ENCODE data around the gene FOXE1. TPM values are rescaled to one million over a fixed set of nuclear protein-coding genes. Genes with fewer than 3 reads are reported as not detected.

FOXE1 gene
- total and polyA plus RNA-seq, 8 donors = not detected

GRCh38 chr9:97873882-97874281 is 20.9 kb downstream of the FOXE1 start:
- DNase-seq (no peak), ATAC-seq (no peak)
- H3K36me3 ChIP-seq = no peaks in the 10 kb centered on the region
- no peak overlapping the region for H3K27ac ChIP-seq
- peaks cover 0 to 4% of the 10 kb centered on the region in 2 donors for H3K4me1 ChIP-seq
- H3K9me3 ChIP-seq = no peaks in the 10 kb centered on the region
- H3K27me3 ChIP-seq = peaks cover 0 to 4% of the 10 kb centered on the region in 2 donors
- intact Hi-C loops (cut with DNase I) = no loop called here
- no peak overlapping the region for H3K4me3 ChIP-seq
- TF ChIP-seq CTCF (IDR thresholded peaks at IDR 0.05) = no peak

GRCh38 chr9:97874624-97875023 is 21.6 kb downstream of the FOXE1 start:
- H3K27ac ChIP-seq = no peak overlapping the region
- H3K36me3 ChIP-seq = no peaks in the 10 kb centered on the region
- ATAC-seq (no peak), DNase-seq (no peak)
- no peak overlapping the region for H3K4me3 ChIP-seq
- H3K9me3 ChIP-seq = no peaks in the 10 kb centered on the region
- H3K27me3 ChIP-seq = no peaks in the 10 kb centered on the region
- intact Hi-C loops (cut with DNase I) = no loop called here
- peaks cover 0 to 4% of the 10 kb centered on the region in 2 donors for H3K4me1 ChIP-seq
- TF ChIP-seq CTCF (IDR thresholded peaks at IDR 0.05) = no peak

- ATAC-seq (no peak), DNase-seq (no peak)
- no peak for TF ChIP-seq CTCF (IDR thresholded peaks at IDR 0.05)
- no peaks in the 10 kb centered on the region for H3K27me3 ChIP-seq
- no peak overlapping the region for H3K27ac ChIP-seq
- H3K9me3 ChIP-seq = no peaks in the 10 kb centered on the region
- H3K4me3 ChIP-seq = no peak overlapping the region
- H3K36me3 ChIP-seq = no peaks in the 10 kb centered on the region
- H3K4me1 ChIP-seq = peaks cover 0 to 4% of the 10 kb centered on the region in 2 donors
- intact Hi-C loops (cut with DNase I) = no loop called here
Observed at GRCh38 chr9:97875111-97875510, 22.1 kb downstream of the FOXE1 start.

- Histone ChIP-seq H3K27me3 (no peaks in the 10 kb centered on the region), H3K36me3 (no peaks in the 10 kb centered on the region), H3K4me3 (no peak overlapping the region), H3K4me1 (peaks cover 0 to 4% of the 10 kb centered on the region in 2 donors), H3K27ac (no peak overlapping the region), H3K9me3 (no peaks in the 10 kb centered on the region)
- no peak for TF ChIP-seq CTCF (IDR thresholded peaks at IDR 0.05)
- ATAC-seq = no peak
- DNase-seq = no peak
- intact Hi-C loops (cut with DNase I) = no loop called here
Observed at GRCh38 chr9:97876061-97876460, 23.0 kb downstream of the FOXE1 start.

- DNase-seq (no peak), ATAC-seq (no peak)
- no peaks in the 10 kb centered on the region for H3K36me3 ChIP-seq
- no peak overlapping the region for H3K4me3 ChIP-seq
- peaks cover 0 to 6% of the 10 kb centered on the region in 2 donors for H3K27me3 ChIP-seq
- no peak overlapping the region for H3K27ac ChIP-seq
- H3K4me1 ChIP-seq = peaks cover 0 to 4% of the 10 kb centered on the region in 2 donors
- TF ChIP-seq CTCF (IDR thresholded peaks at IDR 0.05) = no peak
- no peaks in the 10 kb centered on the region for H3K9me3 ChIP-seq
- intact Hi-C loops (cut with DNase I) = no loop called here
Observed at GRCh38 chr9:97880336-97880735, 27.3 kb downstream of the FOXE1 start.

Measured in left lung (tissue), 10 donors.